SH-SY5Y (cell line): ENCODE data around the gene VTA1.

Experiments
- GATA2 ChIP-seq: IDR thresholded peaks from 2 replicates; pipeline ENCODE4 v1.6.1; 2011; ENCODE audit warnings: mild to moderate bottlenecking, low read depth, low read length
- GATA3 ChIP-seq: IDR thresholded peaks from 2 replicates; pipeline ENCODE4 v1.6.1; 2011; ENCODE audit warnings: low read depth, mild to moderate bottlenecking, low read length, moderate library complexity

- TF ChIP-seq GATA2 (no peak), GATA3 (no peak)
These were observed 36.3 kb downstream of the VTA1 start for GRCh38 chr6:142183351-142183750.
